GM18502 (cell line): ENCODE data around the gene BABAM2.

Experiments used
- ATAC-seq: cut with Tn5 transposase; IDR thresholded peaks from one replicate; pipeline ENCODE4 v1.9.1; 2021; ENCODE audit warnings: mild to moderate bottlenecking; ENCODE audit not compliant: unreplicated experiment, poor library complexity

The BABAM2 gene

GRCh38 chr2:28263690-28264089 is 373.2 kb downstream of the BABAM2 start:
- no peak for ATAC-seq

- ATAC-seq, result no peak
These were observed 376.8 kb downstream of the BABAM2 start for GRCh38 chr2:28267282-28267681.

- ATAC-seq, result no peak
These were observed 377.9 kb downstream of the BABAM2 start for GRCh38 chr2:28268386-28268785.

- no peak for ATAC-seq
These were observed 378.7 kb downstream of the BABAM2 start for GRCh38 chr2:28269019-28269784.

- ATAC-seq, result no peak
These were observed 380.1 kb downstream of the BABAM2 start for GRCh38 chr2:28270456-28271152.

- no peak for ATAC-seq
These were observed 380.8 kb downstream of the BABAM2 start for GRCh38 chr2:28271231-28271918.

- no peak for ATAC-seq
These were observed 381.4 kb downstream of the BABAM2 start for GRCh38 chr2:28271919-28272250.

- ATAC-seq, result no peak
These were observed 383.2 kb downstream of the BABAM2 start for GRCh38 chr2:28273751-28274150.

GRCh38 chr2:28274911-28275685 is 384.6 kb downstream of the BABAM2 start:
- ATAC-seq, result no peak

GRCh38 chr2:28276076-28276618 is 385.6 kb downstream of the BABAM2 start:
- ATAC-seq, result no peak

- ATAC-seq, result no peak
These were observed 386.3 kb downstream of the BABAM2 start for GRCh38 chr2:28276807-28277206.

- ATAC-seq, result no peak
These were observed 386.9 kb downstream of the BABAM2 start for GRCh38 chr2:28277466-28277865.

- ATAC-seq, result no peak
These were observed 388.8 kb downstream of the BABAM2 start for GRCh38 chr2:28279371-28279770.

- no peak for ATAC-seq
These were observed 390.1 kb downstream of the BABAM2 start for GRCh38 chr2:28280619-28281018.

- no peak for ATAC-seq
These were observed 391.2 kb downstream of the BABAM2 start for GRCh38 chr2:28281739-28282138.

- ATAC-seq, result no peak
These were observed 391.7 kb downstream of the BABAM2 start for GRCh38 chr2:28282248-28282647.

GRCh38 chr2:28282861-28283646 is 392.5 kb downstream of the BABAM2 start:
- ATAC-seq, result no peak

- no peak for ATAC-seq
These were observed 393.3 kb downstream of the BABAM2 start for GRCh38 chr2:28283861-28284260.

GRCh38 chr2:28286678-28287077 is 396.1 kb downstream of the BABAM2 start:
- no peak for ATAC-seq
